Tracheal epithelial cell (primary cell): ENCODE measurements around the gene GUCY2F. TPM values are rescaled to one million over a fixed set of nuclear protein-coding genes. Genes with fewer than 3 reads are reported as not detected.

Experiments
- total RNA-seq: library from RNA; depleted of rRNA; stranded (reverse); fragments of >200 nt; gene quantifications from 2 replicates; pipeline ENCODE4 v1.2.1, GENCODE V29; 2014

The GUCY2F gene
- total RNA-seq, result 0.21 TPM in 1 of 2 replicates, not detected in the other

GRCh38 chrX:109481986-109482385, at the start of gene GUCY2F:
TSS of gene GUCY2F (minus strand) at chrX:109482086. CDS start at chrX:109475936, 6,150 bp downstream.

Other genes starting within 250 kb of the GUCY2F start
- gene NXT2, start 54.8 kb upstream of the GUCY2F start, total RNA-seq, result 12.3 and 14.7 TPM in 2 replicates
- 0.21 TPM in 1 of 2 replicates, not detected in the other for gene KCNE5, start 143.1 kb upstream of the GUCY2F start, total RNA-seq